ENCODE results near the gene PCSK6.

- TF ChIP-seq EZH2 (IDR thresholded peaks at IDR 0.05; ENCODE audit: low read depth) (no peak), CTCF (conservative IDR thresholded peaks at IDR 0.05) (no peak)
These were observed 82.8 kb downstream of the PCSK6 start for GRCh38 chr15:101406526-101407195.
